Tibial artery (tissue), 4 donors: ENCODE measurements around the gene SULF2.

ENCODE experiments used
- DNase-seq, 2 donors: peaks; one replicate each; pipeline ENCODE4 v3.0.0-alpha.2; 2019
- H3K27ac ChIP-seq, 2 donors: fragments of 200-600 bp; sonication (generic) in 1 of 2; 1 replicate in 1 of 2; 2 replicates in 1 of 2; pipeline ENCODE4 v1.5.1; 2018 to 2019; ENCODE audit warnings: mild to moderate bottlenecking in 1 of 2
- H3K27me3 ChIP-seq, 2 donors: fragments of 200-600 bp; sonication (generic) in 1 of 2; one replicate each; pipeline versions ENCODE4 v1.5.1 to v1.6.0; 2016 to 2019
- H3K36me3 ChIP-seq, 3 donors: fragments of 200-600 bp; sonication (generic) in 2 of 3; one replicate each; pipeline ENCODE4 v1.5.1; 2016 to 2019; ENCODE audit warnings: mild to moderate bottlenecking in 2 of 3
- H3K4me1 ChIP-seq, 4 donors: fragments of 200-600 bp; sonication (generic) in 2 of 4; 1 replicate in 3 of 4; 2 replicates in 1 of 4; pipeline ENCODE4 v1.5.1; 2016 to 2019
- H3K4me3 ChIP-seq, 2 donors: fragments of 200-600 bp; sonication (generic) in 1 of 2; 1 replicate in 1 of 2; 2 replicates in 1 of 2; pipeline ENCODE4 v1.5.1; 2018 to 2019; ENCODE audit warnings: mild to moderate bottlenecking in 2 of 2
- H3K9me3 ChIP-seq, 3 donors: fragments of 200-600 bp; sonication (generic) in 1 of 3; one replicate each; pipeline ENCODE4 v1.5.1; 2016 to 2019
- CTCF ChIP-seq, 2 experiments: fragments of 200-600 bp in 1 of 2; fragments of 450-650 bp in 1 of 2; IDR thresholded peaks; one replicate each; pipeline ENCODE4 v1.5.1; 2017 to 2019; ENCODE audit warnings: antibody characterized with exemption in 2 of 2, mild to moderate bottlenecking in 1 of 2, moderate library complexity in 1 of 2
- intact Hi-C: fragments of 100-400 bp; cut with DNase I; formaldehyde crosslinking; loops from one replicate; pipeline ENCODE4 v1.15.0; 2023; ENCODE audit warnings: low total_unique reads

The SULF2 gene

GRCh38 chr20:47815866-47816265 is 30.6 kb upstream of the SULF2 start:
- Histone ChIP-seq H3K4me1 (no peaks in the 10 kb centered on the region), H3K27me3 (peaks cover 0 to 64% of the 10 kb centered on the region in 2 donors), H3K36me3 (no peaks in the 10 kb centered on the region), H3K4me3 (no peak overlapping the region), H3K9me3 (peaks cover 0 to 7% (median 0%) of the 10 kb centered on the region in 3 donors), H3K27ac (no peak overlapping the region)
- TF ChIP-seq CTCF (IDR thresholded peaks at IDR 0.05), result no peak
- intact Hi-C loops, result no loop called here
- DNase-seq, result peak in 1 of 2 donors; percentile 32

GRCh38 chr20:47815416-47815806 is 30.1 kb upstream of the SULF2 start:
- Histone ChIP-seq H3K9me3 (peaks cover 0 to 7% (median 0%) of the 10 kb centered on the region in 3 donors), H3K4me1 (no peaks in the 10 kb centered on the region), H3K36me3 (no peaks in the 10 kb centered on the region), H3K4me3 (no peak overlapping the region), H3K27me3 (peaks cover 0 to 67% of the 10 kb centered on the region in 2 donors), H3K27ac (no peak overlapping the region)
- DNase-seq, result no peak
- intact Hi-C loops, result no loop called here
- no peak for TF ChIP-seq CTCF (IDR thresholded peaks at IDR 0.05)

- H3K27ac ChIP-seq, result no peak overlapping the region
- H3K9me3 ChIP-seq, result peaks cover 0 to 7% (median 0%) of the 10 kb centered on the region in 3 donors
- no peaks in the 10 kb centered on the region for H3K4me1 ChIP-seq
- H3K36me3 ChIP-seq, result no peaks in the 10 kb centered on the region
- no peak for TF ChIP-seq CTCF (IDR thresholded peaks at IDR 0.05)
- peaks cover 0 to 70% of the 10 kb centered on the region in 2 donors for H3K27me3 ChIP-seq
- peak in 1 of 2 donors; percentile 38 for DNase-seq
- intact Hi-C loops, result no loop called here
- H3K4me3 ChIP-seq, result no peak overlapping the region
Observed at GRCh38 chr20:47814632-47815415, 29.5 kb upstream of the SULF2 start.

GRCh38 chr20:47810721-47811347 is 25.6 kb upstream of the SULF2 start:
- no peak for TF ChIP-seq CTCF (IDR thresholded peaks at IDR 0.05)
- Histone ChIP-seq H3K4me1 (no peaks in the 10 kb centered on the region), H3K27ac (no peak overlapping the region), H3K27me3 (peaks cover 0 to 69% of the 10 kb centered on the region in 2 donors), H3K9me3 (peaks cover 0 to 7% (median 0%) of the 10 kb centered on the region in 3 donors), H3K4me3 (no peak overlapping the region), H3K36me3 (no peaks in the 10 kb centered on the region)
- DNase-seq, result peak in 1 of 2 donors; percentile 31
- intact Hi-C loops, result no loop called here

- peaks cover 0 to 7% (median 0%) of the 10 kb centered on the region in 3 donors for H3K9me3 ChIP-seq
- TF ChIP-seq CTCF (IDR thresholded peaks at IDR 0.05), result no peak
- H3K4me1 ChIP-seq, result no peaks in the 10 kb centered on the region
- H3K36me3 ChIP-seq, result no peaks in the 10 kb centered on the region
- no peak overlapping the region for H3K27ac ChIP-seq
- intact Hi-C loops, result no loop called here
- H3K27me3 ChIP-seq, result peaks cover 0 to 69% of the 10 kb centered on the region in 2 donors
- peak in 1 of 2 donors; percentile 20 for DNase-seq
- H3K4me3 ChIP-seq, result no peak overlapping the region
Observed at GRCh38 chr20:47810116-47810677, 24.9 kb upstream of the SULF2 start.
